C1 segment of cervical spinal cord (tissue), 14 donors: ENCODE data around the gene ZNF780A.
"Not testable (repeated sequence)": the region's sequence is repeated elsewhere in the genome, so short reads cannot be mapped to it uniquely, and the experiment has no call there.

ENCODE experiments used
- DNase-seq, 14 donors: peaks; one replicate each; lab custom pipeline; 2025; lab: John Stamatoyannopoulos, UW

The ZNF780A gene

GRCh38 chr19:40090241-40091204, at the start of gene ZNF780A:
Gene ZNF780A (minus strand): TSS chr19:40090943. CDS start chr19:40084753, 6,190 bp downstream.
- peak in 13 of 14 donors; percentile 51 to 91 (median 81) for DNase-seq

GRCh38 chr19:40139533-40140287, 49.0 kb upstream of the ZNF780A start:
- peak in 3 of 14 donors; percentile 1 to 40 (median 1) for DNase-seq

- DNase-seq: no peak
These were observed 46.1 kb upstream of the ZNF780A start for GRCh38 chr19:40136818-40137217.

GRCh38 chr19:40134866-40135265, 44.1 kb upstream of the ZNF780A start:
- DNase-seq: no peak

GRCh38 chr19:40133491-40133890, 42.7 kb upstream of the ZNF780A start:
- DNase-seq: no peak

- no peak for DNase-seq
These were observed 39.3 kb upstream of the ZNF780A start for GRCh38 chr19:40130013-40130412.

GRCh38 chr19:40129425-40129824, 38.7 kb upstream of the ZNF780A start:
- DNase-seq: no peak

- DNase-seq: no peak
These were observed 38.2 kb upstream of the ZNF780A start for GRCh38 chr19:40128991-40129390.

GRCh38 chr19:40119380-40119779, 28.6 kb upstream of the ZNF780A start:
- DNase-seq: no peak

GRCh38 chr19:40118638-40119037, 27.9 kb upstream of the ZNF780A start:
- not testable (repeated sequence) for DNase-seq

- no peak for DNase-seq
These were observed 25.3 kb upstream of the ZNF780A start for GRCh38 chr19:40116075-40116474.

- not testable (repeated sequence) for DNase-seq
These were observed 23.4 kb upstream of the ZNF780A start for GRCh38 chr19:40114119-40114518.

GRCh38 chr19:40112271-40112670, 21.5 kb upstream of the ZNF780A start:
- DNase-seq: not testable (repeated sequence)

- DNase-seq: no peak
These were observed 19.8 kb upstream of the ZNF780A start for GRCh38 chr19:40110570-40110969.

- DNase-seq: no peak
These were observed 14.0 kb upstream of the ZNF780A start for GRCh38 chr19:40104754-40105153.

- DNase-seq: no peak
These were observed 12.9 kb upstream of the ZNF780A start for GRCh38 chr19:40103600-40103999.

GRCh38 chr19:40101813-40102212, 11.1 kb upstream of the ZNF780A start:
- DNase-seq: no peak

GRCh38 chr19:40093416-40093815, 2.7 kb upstream of the ZNF780A start:
- DNase-seq: no peak

GRCh38 chr19:40091205-40092129, 724 bp upstream of the ZNF780A start:
- no peak for DNase-seq

GRCh38 chr19:40089462-40089861, 1.3 kb downstream of the ZNF780A start:
- peak in 2 of 14 donors; percentile 7 to 26 for DNase-seq
